ENCODE results near the gene SLC9A1. TPM values are rescaled to one million over a fixed set of nuclear protein-coding genes. Genes with fewer than 3 reads are reported as not detected.

SLC9A1 gene
- total and polyA plus RNA-seq, 12 donors: 9.4 to 34.4 (median 20.7) TPM

GRCh38 chr1:27162090-27162489 lies 7.2 kb upstream of the SLC9A1 start:
- ATAC-seq (no peak), DNase-seq (no peak)
- Histone ChIP-seq H3K4me1 (peaks cover 0 to 14% (median 0%) of the 10 kb centered on the region in 9 donors), H3K9me3 (no peaks in the 10 kb centered on the region), H3K27me3 (no peaks in the 10 kb centered on the region), H3K4me3 (no peak overlapping the region), H3K36me3 (no peaks in the 10 kb centered on the region), H3K27ac (no peak overlapping the region)
- TF ChIP-seq, protein P1, sequence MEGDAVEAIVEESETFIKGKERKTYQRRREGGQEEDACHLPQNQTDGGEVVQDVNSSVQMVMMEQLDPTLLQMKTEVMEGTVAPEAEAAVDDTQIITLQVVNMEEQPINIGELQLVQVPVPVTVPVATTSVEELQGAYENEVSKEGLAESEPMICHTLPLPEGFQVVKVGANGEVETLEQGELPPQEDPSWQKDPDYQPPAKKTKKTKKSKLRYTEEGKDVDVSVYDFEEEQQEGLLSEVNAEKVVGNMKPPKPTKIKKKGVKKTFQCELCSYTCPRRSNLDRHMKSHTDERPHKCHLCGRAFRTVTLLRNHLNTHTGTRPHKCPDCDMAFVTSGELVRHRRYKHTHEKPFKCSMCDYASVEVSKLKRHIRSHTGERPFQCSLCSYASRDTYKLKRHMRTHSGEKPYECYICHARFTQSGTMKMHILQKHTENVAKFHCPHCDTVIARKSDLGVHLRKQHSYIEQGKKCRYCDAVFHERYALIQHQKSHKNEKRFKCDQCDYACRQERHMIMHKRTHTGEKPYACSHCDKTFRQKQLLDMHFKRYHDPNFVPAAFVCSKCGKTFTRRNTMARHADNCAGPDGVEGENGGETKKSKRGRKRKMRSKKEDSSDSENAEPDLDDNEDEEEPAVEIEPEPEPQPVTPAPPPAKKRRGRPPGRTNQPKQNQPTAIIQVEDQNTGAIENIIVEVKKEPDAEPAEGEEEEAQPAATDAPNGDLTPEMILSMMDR (IDR thresholded peaks at IDR 0.05): no peak
- WGBS, 2 donors: 97 to 99% methylated on average over 4 of the region's 4 CpGs
- intact Hi-C loops (cut with DNase I): no loop called here

DNA sequence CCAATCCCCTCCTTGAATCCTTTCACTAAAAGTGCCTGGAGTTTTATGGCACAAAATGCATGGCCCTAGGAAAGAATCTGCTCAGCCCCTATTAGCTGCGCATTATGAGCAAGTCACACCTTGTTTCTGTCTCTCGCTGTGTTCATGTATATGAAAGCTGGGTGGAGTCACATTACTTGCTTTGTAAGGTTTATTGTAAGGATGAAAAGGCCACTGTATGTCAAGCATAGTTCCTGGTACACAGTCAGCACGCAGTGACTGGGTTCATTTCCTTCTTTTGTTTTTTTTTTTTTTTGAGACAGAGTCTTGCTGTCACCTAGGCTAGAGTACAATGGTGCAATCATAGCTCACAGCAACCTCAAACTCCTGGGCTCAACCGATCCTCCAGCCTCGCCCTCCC lies 6.7 kb upstream of the SLC9A1 start:
- Histone ChIP-seq H3K9me3 (no peaks in the 10 kb centered on the region), H3K4me1 (peaks cover 0 to 14% (median 0%) of the 10 kb centered on the region in 9 donors), H3K36me3 (no peaks in the 10 kb centered on the region), H3K27ac (peak overlapping the region in 1 of 10 donors; percentile 49), H3K27me3 (no peaks in the 10 kb centered on the region), H3K4me3 (no peak overlapping the region)
- DNase-seq (no peak), ATAC-seq (peak in 3 of 8 donors; percentile 24 to 55 (median 51))
- TF ChIP-seq, protein P1 (IDR thresholded peaks at IDR 0.05): no peak
- intact Hi-C loops (cut with DNase I): no loop called here
- WGBS, 2 donors: 76 to 84% methylated on average over 5 of the region's 5 CpGs

DNA sequence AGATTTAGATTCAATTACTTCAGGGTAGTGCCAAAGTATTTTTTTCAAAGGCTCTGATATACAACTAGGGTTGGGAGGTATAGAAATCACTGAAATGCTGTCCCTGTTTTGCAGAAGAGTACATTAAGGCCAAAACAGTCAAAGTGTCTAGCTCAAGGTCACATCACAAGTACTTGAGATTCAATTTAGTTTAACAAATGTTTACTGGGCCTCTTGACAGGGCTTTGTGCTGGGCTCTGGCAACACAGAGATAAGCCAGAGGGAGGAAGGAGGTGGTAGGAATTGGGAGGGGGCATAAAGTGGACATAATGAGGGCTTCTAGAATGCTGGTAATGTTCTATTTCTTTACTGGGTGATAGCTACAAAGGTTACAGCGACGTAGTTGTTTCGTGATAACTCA lies 2.3 kb upstream of the SLC9A1 start:
- Histone ChIP-seq H3K27me3 (no peaks in the 10 kb centered on the region), H3K36me3 (no peaks in the 10 kb centered on the region), H3K9me3 (no peaks in the 10 kb centered on the region), H3K4me3 (no peak overlapping the region), H3K4me1 (peaks cover 15 to 44% (median 28%) of the 10 kb centered on the region in 9 donors), H3K27ac (no peak overlapping the region)
- TF ChIP-seq, protein P1 (IDR thresholded peaks at IDR 0.05): no peak
- WGBS, 2 donors: 87 to 96% methylated on average over 3 of the region's 3 CpGs
- no peak for DNase-seq
- no peak for ATAC-seq
- intact Hi-C loops (cut with DNase I): loop anchor here in 4 of 10 donors (5.0 kb wide), 2 partner anchors 40 to 55 kb away; no protein-coding TSS in a partner anchor

GRCh38 chr1:27154469-27154990 lies 395 bp downstream of the SLC9A1 start:
- no peaks in the 10 kb centered on the region for H3K27me3 ChIP-seq
- H3K9me3 ChIP-seq: no peaks in the 10 kb centered on the region
- peaks cover 15 to 57% (median 49%) of the 10 kb centered on the region in 9 donors for H3K4me1 ChIP-seq
- intact Hi-C loops (cut with DNase I): loop anchor here in 5 of 10 donors (5.0 kb wide), 2 partner anchors 37 to 42 kb away; no protein-coding TSS in a partner anchor
- peak overlapping the region; percentile 57 to 86 (median 80) for H3K4me3 ChIP-seq
- H3K27ac ChIP-seq: peak overlapping the region; percentile 82 to 97 (median 92)
- DNase-seq: no peak
- 7 to 10% methylated on average over 20 of the region's 20 CpGs for WGBS, 2 donors
- H3K36me3 ChIP-seq: no peaks in the 10 kb centered on the region
- ATAC-seq: peak in 6 of 8 donors; percentile 0 to 22 (median 4)
- TF ChIP-seq, protein P1 (IDR thresholded peaks at IDR 0.05): no peak
